ENCODE data around the gene PARP6. TPM values are rescaled to one million over a fixed set of nuclear protein-coding genes. Genes with fewer than 3 reads are reported as not detected.

PARP6 gene
- polyA plus RNA-seq, 1 of the 3 experiments (the other 2 are of a cell fraction) = 57.7 TPM

DNA sequence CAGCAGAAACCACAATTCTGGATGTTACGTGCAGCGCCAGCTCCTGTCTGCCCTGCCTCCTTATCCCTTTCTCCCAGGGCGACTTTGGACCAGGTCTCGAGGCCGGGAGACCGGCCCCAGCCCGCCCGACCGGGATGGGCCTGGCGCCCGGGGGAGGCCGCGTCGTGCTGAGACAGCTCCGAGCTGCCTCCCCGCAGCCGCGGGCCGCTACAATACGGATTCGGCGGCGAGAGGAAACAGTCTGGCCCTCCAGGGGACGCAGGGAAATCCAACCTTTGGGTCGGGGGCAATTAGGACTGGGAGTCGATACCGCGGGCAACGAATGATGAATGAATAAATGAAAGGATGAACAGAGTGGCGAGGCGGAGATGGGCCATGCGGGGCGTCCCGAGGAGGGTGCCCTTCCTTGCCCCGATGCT, 75.3 kb downstream of the PARP6 start (continued):
- TF ChIP-seq, protein P1, sequence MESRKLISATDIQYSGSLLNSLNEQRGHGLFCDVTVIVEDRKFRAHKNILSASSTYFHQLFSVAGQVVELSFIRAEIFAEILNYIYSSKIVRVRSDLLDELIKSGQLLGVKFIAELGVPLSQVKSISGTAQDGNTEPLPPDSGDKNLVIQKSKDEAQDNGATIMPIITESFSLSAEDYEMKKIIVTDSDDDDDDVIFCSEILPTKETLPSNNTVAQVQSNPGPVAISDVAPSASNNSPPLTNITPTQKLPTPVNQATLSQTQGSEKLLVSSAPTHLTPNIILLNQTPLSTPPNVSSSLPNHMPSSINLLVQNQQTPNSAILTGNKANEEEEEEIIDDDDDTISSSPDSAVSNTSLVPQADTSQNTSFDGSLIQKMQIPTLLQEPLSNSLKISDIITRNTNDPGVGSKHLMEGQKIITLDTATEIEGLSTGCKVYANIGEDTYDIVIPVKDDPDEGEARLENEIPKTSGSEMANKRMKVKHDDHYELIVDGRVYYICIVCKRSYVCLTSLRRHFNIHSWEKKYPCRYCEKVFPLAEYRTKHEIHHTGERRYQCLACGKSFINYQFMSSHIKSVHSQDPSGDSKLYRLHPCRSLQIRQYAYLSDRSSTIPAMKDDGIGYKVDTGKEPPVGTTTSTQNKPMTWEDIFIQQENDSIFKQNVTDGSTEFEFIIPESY (IDR thresholded peaks at IDR 0.05; ENCODE audit: borderline replicate concordance, low read depth) = no peak

- Histone ChIP-seq H3K27ac (ENCODE audit: low read depth in 2 of 2, low read length in 1 of 2) (no peak overlapping the region), H3K79me2 (ENCODE audit: insufficient read depth) (peaks cover 5% of the 10 kb centered on the region; the same call in 1 of the 2 replicates), H3K9ac (no peak overlapping the region), H3K4me1 (ENCODE audit: control insufficient read depth in 1 of 2, insufficient read depth in 2 of 2, low read depth in 1 of 2, low read length in 1 of 2) (peaks cover 0 to 8% of the 10 kb centered on the region in 2 experiments; a peak in 1 of 4 replicates), H3K9me3 (no peaks in the 10 kb centered on the region), H3K27me3 (ENCODE audit: insufficient read depth) (no peaks in the 10 kb centered on the region), H4K20me1 (ENCODE audit: insufficient read depth) (peaks cover 36% of the 10 kb centered on the region), H3K9me2 (no peaks in the 10 kb centered on the region), H3F3A (replicated peaks; ENCODE audit: insufficient read depth) (peaks cover 61% of the 10 kb centered on the region), H3K4me3 (ENCODE audit: low read depth in 2 of 2, low read length in 1 of 2) (no peak overlapping the region), H3K36me3 (replicated peaks in 1 of 2; ENCODE audit: control insufficient read depth in 1 of 2, insufficient read depth in 2 of 2, low read length in 1 of 2) (peaks cover 33 to 35% of the 10 kb centered on the region in 2 experiments), H3K4me2 (no peak overlapping the region), H2AFZ (ENCODE audit: low read depth) (no peak overlapping the region)
- POLR2A ChIA-PET = no interaction called here
- CTCF ChIA-PET = interaction anchor here (1.0 to 5.5 kb wide), 2 partner anchors 30 to 31 kb away, joined by 3 to 35 read pairs; no protein-coding TSS in a partner anchor
- TF ChIP-seq EP300 (IDR thresholded peaks at IDR 0.05; ENCODE audit: borderline replicate concordance in 1 of 2, low read depth in 1 of 2, low read length in 1 of 2) (no peak), RFX5 (IDR thresholded peaks at IDR 0.05; ENCODE audit: low read length) (no peak), FOXJ3 (CRISPR knock-in tag; IDR thresholded peaks at IDR 0.05) (no peak), GATA2 (CRISPR knock-in tag; IDR thresholded peaks at IDR 0.05) (no peak), RAD21 (IDR thresholded peaks at IDR 0.05; ENCODE audit: low read length) (no peak), RCOR1 (IDR thresholded peaks at IDR 0.05; ENCODE audit: low read length) (no peak), YY1 (IDR thresholded peaks at IDR 0.05; ENCODE audit: low read depth) (no peak)
- no peak for DNase-seq
- 95% methylated on average over 7 of the region's 13 CpGs for WGBS (ENCODE audit: low lambda C conversion rate)
Observed at GRCh38 chr15:72196409-72197040, 75.8 kb downstream of the PARP6 start.

DNA sequence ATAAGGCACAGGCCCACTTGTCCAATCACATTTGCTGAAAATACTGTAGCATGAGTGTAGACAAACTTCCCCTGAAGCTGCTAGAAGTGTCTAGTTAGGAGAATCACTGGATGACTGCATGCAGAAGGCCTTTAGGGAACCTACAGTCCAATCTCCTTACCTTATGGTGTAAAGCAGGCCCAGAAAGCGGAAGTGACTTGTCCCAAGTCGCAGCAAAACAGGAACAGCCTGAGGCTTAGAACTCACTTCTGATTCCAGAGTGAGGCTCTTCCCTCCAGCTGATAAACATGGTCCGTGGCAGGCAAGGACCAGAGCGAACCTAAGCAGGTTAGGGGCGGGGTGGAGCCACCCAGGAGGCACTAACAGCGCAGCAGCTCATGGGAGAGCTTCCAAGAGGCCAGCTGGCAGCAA, 77.2 kb downstream of the PARP6 start:
- H3F3A ChIP-seq (replicated peaks; ENCODE audit: insufficient read depth) = peaks cover 47% of the 10 kb centered on the region
- H3K79me2 ChIP-seq (ENCODE audit: insufficient read depth) = no peaks in the 10 kb centered on the region
- no peak overlapping the region for H3K4me3 ChIP-seq (ENCODE audit: low read depth in 2 of 2, low read length in 1 of 2)
- peaks cover 22% of the 10 kb centered on the region for H4K20me1 ChIP-seq (ENCODE audit: insufficient read depth)
- no peaks in the 10 kb centered on the region for H3K9me2 ChIP-seq
- no peaks in the 10 kb centered on the region for H3K27me3 ChIP-seq (ENCODE audit: insufficient read depth)
- no peak overlapping the region for H2AFZ ChIP-seq (ENCODE audit: low read depth)
- peaks cover 0 to 2% of the 10 kb centered on the region in 2 experiments; a peak in 1 of 4 replicates for H3K4me1 ChIP-seq (ENCODE audit: control insufficient read depth in 1 of 2, insufficient read depth in 2 of 2, low read depth in 1 of 2, low read length in 1 of 2)
- CTCF ChIA-PET = interaction anchor here (0.6 to 1.0 kb wide), 2 partner anchors 32 to 1356 kb away, joined by 3 read pairs; no protein-coding TSS in a partner anchor
- POLR2A ChIA-PET = no interaction called here
- WGBS (ENCODE audit: low lambda C conversion rate) = 67% methylated on average over 4 of the region's 6 CpGs
- no peak for DNase-seq
- no peak for TF ChIP-seq USF1 (IDR thresholded peaks at IDR 0.05; ENCODE audit: borderline replicate concordance, low read depth)
- TF ChIP-seq JUND (IDR thresholded peaks at IDR 0.05) = no peak
- TF ChIP-seq, protein P2, sequence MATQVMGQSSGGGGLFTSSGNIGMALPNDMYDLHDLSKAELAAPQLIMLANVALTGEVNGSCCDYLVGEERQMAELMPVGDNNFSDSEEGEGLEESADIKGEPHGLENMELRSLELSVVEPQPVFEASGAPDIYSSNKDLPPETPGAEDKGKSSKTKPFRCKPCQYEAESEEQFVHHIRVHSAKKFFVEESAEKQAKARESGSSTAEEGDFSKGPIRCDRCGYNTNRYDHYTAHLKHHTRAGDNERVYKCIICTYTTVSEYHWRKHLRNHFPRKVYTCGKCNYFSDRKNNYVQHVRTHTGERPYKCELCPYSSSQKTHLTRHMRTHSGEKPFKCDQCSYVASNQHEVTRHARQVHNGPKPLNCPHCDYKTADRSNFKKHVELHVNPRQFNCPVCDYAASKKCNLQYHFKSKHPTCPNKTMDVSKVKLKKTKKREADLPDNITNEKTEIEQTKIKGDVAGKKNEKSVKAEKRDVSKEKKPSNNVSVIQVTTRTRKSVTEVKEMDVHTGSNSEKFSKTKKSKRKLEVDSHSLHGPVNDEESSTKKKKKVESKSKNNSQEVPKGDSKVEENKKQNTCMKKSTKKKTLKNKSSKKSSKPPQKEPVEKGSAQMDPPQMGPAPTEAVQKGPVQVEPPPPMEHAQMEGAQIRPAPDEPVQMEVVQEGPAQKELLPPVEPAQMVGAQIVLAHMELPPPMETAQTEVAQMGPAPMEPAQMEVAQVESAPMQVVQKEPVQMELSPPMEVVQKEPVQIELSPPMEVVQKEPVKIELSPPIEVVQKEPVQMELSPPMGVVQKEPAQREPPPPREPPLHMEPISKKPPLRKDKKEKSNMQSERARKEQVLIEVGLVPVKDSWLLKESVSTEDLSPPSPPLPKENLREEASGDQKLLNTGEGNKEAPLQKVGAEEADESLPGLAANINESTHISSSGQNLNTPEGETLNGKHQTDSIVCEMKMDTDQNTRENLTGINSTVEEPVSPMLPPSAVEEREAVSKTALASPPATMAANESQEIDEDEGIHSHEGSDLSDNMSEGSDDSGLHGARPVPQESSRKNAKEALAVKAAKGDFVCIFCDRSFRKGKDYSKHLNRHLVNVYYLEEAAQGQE (IDR thresholded peaks at IDR 0.05; ENCODE audit: low read depth, low read length) = no peak
- no peak for TF ChIP-seq USF2 (IDR thresholded peaks at IDR 0.05; ENCODE audit: borderline replicate concordance, low read depth, low read length)
- TF ChIP-seq MEF2A (IDR thresholded peaks at IDR 0.05; ENCODE audit: borderline replicate concordance, low read depth) = no peak
- no peak for TF ChIP-seq ELF1 (IDR thresholded peaks at IDR 0.05)
- no peak overlapping the region for H3K4me2 ChIP-seq
- peaks cover 19 to 20% of the 10 kb centered on the region in 2 experiments for H3K36me3 ChIP-seq (replicated peaks in 1 of 2; ENCODE audit: control insufficient read depth in 1 of 2, insufficient read depth in 2 of 2, low read length in 1 of 2)
- H3K27ac ChIP-seq (ENCODE audit: low read depth in 2 of 2, low read length in 1 of 2) = no peak overlapping the region
- no peaks in the 10 kb centered on the region for H3K9me3 ChIP-seq
- no peak overlapping the region for H3K9ac ChIP-seq

All from SK-N-SH (cell line).